Tongue (tissue), 2 donors: ENCODE data around the gene SHISAL1. TPM values are rescaled to one million over a fixed set of nuclear protein-coding genes. Genes with fewer than 3 reads are reported as not detected.

Experiments
- DNase-seq: peaks from one replicate; pipeline ENCODE4 v3.0.0-alpha.2; 2015
- total RNA-seq: library from RNA; depleted of rRNA; stranded (reverse); fragments of >200 nt; gene quantifications from one replicate; pipeline ENCODE4 v1.2.3, GENCODE V29; 2014

The SHISAL1 gene
- 11.2 TPM for total RNA-seq

- no peak for DNase-seq
These were observed at the start of gene SHISAL1 for GRCh38 chr22:44312766-44313165. Gene SHISAL1 (minus strand): TSS chr22:44312951. CDS start chr22:44300945, 12,006 bp downstream.

GRCh38 chr22:44361391-44362126 lies 48.8 kb upstream of the SHISAL1 start:
- no peak for DNase-seq

GRCh38 chr22:44360668-44361381 lies 48.1 kb upstream of the SHISAL1 start:
- DNase-seq: peak; percentile 83

- DNase-seq: no peak
These were observed 47.5 kb upstream of the SHISAL1 start for GRCh38 chr22:44360306-44360667.

GRCh38 chr22:44359496-44360110 lies 46.9 kb upstream of the SHISAL1 start:
- DNase-seq: no peak

- no peak for DNase-seq
These were observed 46.1 kb upstream of the SHISAL1 start for GRCh38 chr22:44358709-44359440.

GRCh38 chr22:44357966-44358465 lies 45.3 kb upstream of the SHISAL1 start:
- peak; percentile 78 for DNase-seq

GRCh38 chr22:44357296-44357965 lies 44.7 kb upstream of the SHISAL1 start:
- DNase-seq: no peak

- DNase-seq: no peak
These were observed 42.9 kb upstream of the SHISAL1 start for GRCh38 chr22:44355716-44356070.

- DNase-seq: no peak
These were observed 41.5 kb upstream of the SHISAL1 start for GRCh38 chr22:44354288-44354687.

GRCh38 chr22:44353041-44353440 lies 40.3 kb upstream of the SHISAL1 start:
- no peak for DNase-seq

GRCh38 chr22:44352378-44353035 lies 39.8 kb upstream of the SHISAL1 start:
- DNase-seq: no peak

- DNase-seq: peak; percentile 79
These were observed 39.1 kb upstream of the SHISAL1 start for GRCh38 chr22:44351685-44352377.

- no peak for DNase-seq
These were observed 38.3 kb upstream of the SHISAL1 start for GRCh38 chr22:44351037-44351436.

GRCh38 chr22:44349594-44349993 lies 36.8 kb upstream of the SHISAL1 start:
- DNase-seq: no peak

GRCh38 chr22:44348971-44349560 lies 36.3 kb upstream of the SHISAL1 start:
- DNase-seq: peak; percentile 50

GRCh38 chr22:44347549-44347948 lies 34.8 kb upstream of the SHISAL1 start:
- DNase-seq: peak; percentile 61

- no peak for DNase-seq
These were observed 34.3 kb upstream of the SHISAL1 start for GRCh38 chr22:44347080-44347479.

GRCh38 chr22:44345872-44346271 lies 33.1 kb upstream of the SHISAL1 start:
- no peak for DNase-seq

- no peak for DNase-seq
These were observed 31.7 kb upstream of the SHISAL1 start for GRCh38 chr22:44344407-44344806.
